ENCODE data around the gene AKNA.

- TF ChIP-seq, protein P1, sequence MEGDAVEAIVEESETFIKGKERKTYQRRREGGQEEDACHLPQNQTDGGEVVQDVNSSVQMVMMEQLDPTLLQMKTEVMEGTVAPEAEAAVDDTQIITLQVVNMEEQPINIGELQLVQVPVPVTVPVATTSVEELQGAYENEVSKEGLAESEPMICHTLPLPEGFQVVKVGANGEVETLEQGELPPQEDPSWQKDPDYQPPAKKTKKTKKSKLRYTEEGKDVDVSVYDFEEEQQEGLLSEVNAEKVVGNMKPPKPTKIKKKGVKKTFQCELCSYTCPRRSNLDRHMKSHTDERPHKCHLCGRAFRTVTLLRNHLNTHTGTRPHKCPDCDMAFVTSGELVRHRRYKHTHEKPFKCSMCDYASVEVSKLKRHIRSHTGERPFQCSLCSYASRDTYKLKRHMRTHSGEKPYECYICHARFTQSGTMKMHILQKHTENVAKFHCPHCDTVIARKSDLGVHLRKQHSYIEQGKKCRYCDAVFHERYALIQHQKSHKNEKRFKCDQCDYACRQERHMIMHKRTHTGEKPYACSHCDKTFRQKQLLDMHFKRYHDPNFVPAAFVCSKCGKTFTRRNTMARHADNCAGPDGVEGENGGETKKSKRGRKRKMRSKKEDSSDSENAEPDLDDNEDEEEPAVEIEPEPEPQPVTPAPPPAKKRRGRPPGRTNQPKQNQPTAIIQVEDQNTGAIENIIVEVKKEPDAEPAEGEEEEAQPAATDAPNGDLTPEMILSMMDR (IDR thresholded peaks at IDR 0.05), result no peak
- TF ChIP-seq POLR2A (IDR thresholded peaks at IDR 0.05), result no peak
Observed at GRCh38 chr9:114396558-114397218, 8.9 kb upstream of the AKNA start.

All from vagina (tissue), 2 donors.